ENCODE measurements around the gene PRKCH. TPM values are rescaled to one million over a fixed set of nuclear protein-coding genes. Genes with fewer than 3 reads are reported as not detected.
A peak's percentile ranks its signal among the peaks of the same experiment; 100 is the strongest.

The PRKCH gene
- polyA plus RNA-seq, 3 donors = 3.6 to 6.2 (median 5.4) TPM

GRCh38 chr14:61535032-61535431, 213.7 kb downstream of the PRKCH start:
- Mint-ChIP-seq H3K27ac (peak overlapping the region in 5 of 7 donors; percentile 13 to 37 (median 26)), H3K9me3 (no peaks in the 10 kb centered on the region), H3K27me3 (ENCODE audit: low read depth in 3 of 3) (peaks cover 0 to 2% (median 0%) of the 10 kb centered on the region in 3 donors), H3K4me1 (peaks cover 23% of the 10 kb centered on the region), H3K36me3 (peaks cover 40 to 56% of the 10 kb centered on the region in 2 donors), H3K4me3 (no peak overlapping the region)
- Histone ChIP-seq H3K79me2 (ENCODE audit: insufficient read depth, low read length) (no peaks in the 10 kb centered on the region), H2AFZ (ENCODE audit: insufficient read depth, low read depth, low read length, poor library complexity, severe bottlenecking) (no peak overlapping the region), H4K20me1 (ENCODE audit: insufficient read depth, low read length) (no peaks in the 10 kb centered on the region), H3K4me1 (ENCODE audit: control insufficient read depth in 1 of 2, insufficient read depth in 2 of 2, low read length in 2 of 2) (peaks cover 2 to 13% of the 10 kb centered on the region in 2 donors), H3K9ac (ENCODE audit: insufficient read depth, low read length, poor library complexity, severe bottlenecking) (no peak overlapping the region), H3K27me3 (ENCODE audit: control insufficient read depth in 2 of 2, insufficient read depth in 2 of 2, low read length in 2 of 2) (no peaks in the 10 kb centered on the region), H3K4me3 (replicated peaks in 1 of 3; ENCODE audit: low read depth in 2 of 3, low read length in 3 of 3) (no peak overlapping the region), H3K4me2 (replicated peaks; ENCODE audit: extremely low read depth, low read length, poor library complexity, severe bottlenecking) (no peak overlapping the region), H3K36me3 (replicated peaks in 1 of 2; ENCODE audit: control insufficient read depth in 1 of 2, insufficient read depth in 2 of 2, low read length in 2 of 2) (peaks cover 0 to 15% of the 10 kb centered on the region in 2 donors), H3K9me3 (replicated peaks in 1 of 2; ENCODE audit: control insufficient read depth in 1 of 2, insufficient read depth in 1 of 2, low read length in 2 of 2) (no peaks in the 10 kb centered on the region), H3K27ac (ENCODE audit: low read depth in 1 of 2, low read length in 2 of 2) (no peak overlapping the region)
- WGBS (ENCODE audit: insufficient coverage) = no CpG with 5 or more reads among the region's 1 CpG
- DNase-seq = no peak
- intact Hi-C loops (cut with micrococcal nuclease) = no loop called here
- TF ChIP-seq CTCF (IDR thresholded peaks at IDR 0.05) = no peak

- peaks cover 23% of the 10 kb centered on the region for H3K4me1 Mint-ChIP-seq
- intact Hi-C loops (cut with micrococcal nuclease) = no loop called here
Measured at GRCh38 chr14:61535458-61535857, 214.1 kb downstream of the PRKCH start.

More at GRCh38 chr14:61535458-61535857, 214.1 kb downstream of the PRKCH start:
- no peak overlapping the region for H2AFZ ChIP-seq (ENCODE audit: insufficient read depth, low read depth, low read length, poor library complexity, severe bottlenecking)
- peaks cover 2 to 13% of the 10 kb centered on the region in 2 donors for H3K4me1 ChIP-seq (ENCODE audit: control insufficient read depth in 1 of 2, insufficient read depth in 2 of 2, low read length in 2 of 2)
- no peaks in the 10 kb centered on the region for H4K20me1 ChIP-seq (ENCODE audit: insufficient read depth, low read length)
- H3K9ac ChIP-seq (ENCODE audit: insufficient read depth, low read length, poor library complexity, severe bottlenecking) = no peak overlapping the region
- Mint-ChIP-seq H3K27me3 (ENCODE audit: low read depth in 3 of 3) (peaks cover 0 to 2% (median 0%) of the 10 kb centered on the region in 3 donors), H3K4me3 (no peak overlapping the region), H3K27ac (peak overlapping the region in 1 of 7 donors; percentile 26), H3K36me3 (peaks cover 41 to 52% of the 10 kb centered on the region in 2 donors), H3K9me3 (no peaks in the 10 kb centered on the region)
- H3K4me2 ChIP-seq (replicated peaks; ENCODE audit: extremely low read depth, low read length, poor library complexity, severe bottlenecking) = no peak overlapping the region
- H3K79me2 ChIP-seq (ENCODE audit: insufficient read depth, low read length) = no peaks in the 10 kb centered on the region
- no peaks in the 10 kb centered on the region for H3K27me3 ChIP-seq (ENCODE audit: control insufficient read depth in 2 of 2, insufficient read depth in 2 of 2, low read length in 2 of 2)
- H3K27ac ChIP-seq (ENCODE audit: low read depth in 1 of 2, low read length in 2 of 2) = no peak overlapping the region
- H3K4me3 ChIP-seq (replicated peaks in 1 of 3; ENCODE audit: low read depth in 2 of 3, low read length in 3 of 3) = no peak overlapping the region
- DNase-seq = no peak
- no peaks in the 10 kb centered on the region for H3K9me3 ChIP-seq (replicated peaks in 1 of 2; ENCODE audit: control insufficient read depth in 1 of 2, insufficient read depth in 1 of 2, low read length in 2 of 2)
- no peak for TF ChIP-seq CTCF (IDR thresholded peaks at IDR 0.05)
- peaks cover 0 to 18% of the 10 kb centered on the region in 2 donors for H3K36me3 ChIP-seq (replicated peaks in 1 of 2; ENCODE audit: control insufficient read depth in 1 of 2, insufficient read depth in 2 of 2, low read length in 2 of 2)
- 100% methylated on average over 4 of the region's 4 CpGs for WGBS (ENCODE audit: insufficient coverage)

Measured in CD14-positive monocyte (primary cell).